ENCODE data around the gene EHD2.

DNA sequence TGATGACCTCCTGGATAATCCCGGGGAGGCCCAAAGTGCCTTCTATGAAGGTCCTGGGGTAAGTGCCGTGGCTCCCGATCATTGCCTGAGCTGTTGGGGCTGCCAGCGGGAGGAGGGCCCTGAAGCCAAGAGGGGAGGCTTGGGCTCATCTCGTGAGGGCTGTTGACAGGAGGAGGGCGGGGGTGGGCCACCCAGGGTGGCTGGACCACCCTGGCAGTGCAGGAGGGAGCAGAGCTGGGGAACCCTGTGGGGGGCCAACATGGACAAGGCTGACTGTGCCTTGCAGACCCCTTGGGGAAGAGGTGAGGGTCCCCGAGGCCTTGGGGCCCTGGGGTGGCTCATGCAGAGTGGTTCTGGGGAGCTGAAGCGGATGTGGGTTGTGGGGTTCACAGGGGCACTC is 37.4 kb upstream of the EHD2 start:
- TF ChIP-seq POLR2A (IDR thresholded peaks at IDR 0.05) = no peak
- TF ChIP-seq CTCF (IDR thresholded peaks at IDR 0.05) = no peak
